Activated T-cell treated with anti-CD3 and anti-CD28 coated beads, Interleukin-2, amount 50 U/mL, for 48 hours (primary cell): ENCODE results near the gene SNAI1.
"Not testable (repeated sequence)": the region's sequence is repeated elsewhere in the genome, so short reads cannot be mapped to it uniquely, and the experiment has no call there.

Experiments used
- DNase-seq, 2 experiments: peaks; one replicate each; pipeline ENCODE4 v3.0.0-alpha.2; 2020

Gene SNAI1

GRCh38 chr20:49987015-49987867, 4.5 kb downstream of the SNAI1 start:
- DNase-seq: no peak

DNA sequence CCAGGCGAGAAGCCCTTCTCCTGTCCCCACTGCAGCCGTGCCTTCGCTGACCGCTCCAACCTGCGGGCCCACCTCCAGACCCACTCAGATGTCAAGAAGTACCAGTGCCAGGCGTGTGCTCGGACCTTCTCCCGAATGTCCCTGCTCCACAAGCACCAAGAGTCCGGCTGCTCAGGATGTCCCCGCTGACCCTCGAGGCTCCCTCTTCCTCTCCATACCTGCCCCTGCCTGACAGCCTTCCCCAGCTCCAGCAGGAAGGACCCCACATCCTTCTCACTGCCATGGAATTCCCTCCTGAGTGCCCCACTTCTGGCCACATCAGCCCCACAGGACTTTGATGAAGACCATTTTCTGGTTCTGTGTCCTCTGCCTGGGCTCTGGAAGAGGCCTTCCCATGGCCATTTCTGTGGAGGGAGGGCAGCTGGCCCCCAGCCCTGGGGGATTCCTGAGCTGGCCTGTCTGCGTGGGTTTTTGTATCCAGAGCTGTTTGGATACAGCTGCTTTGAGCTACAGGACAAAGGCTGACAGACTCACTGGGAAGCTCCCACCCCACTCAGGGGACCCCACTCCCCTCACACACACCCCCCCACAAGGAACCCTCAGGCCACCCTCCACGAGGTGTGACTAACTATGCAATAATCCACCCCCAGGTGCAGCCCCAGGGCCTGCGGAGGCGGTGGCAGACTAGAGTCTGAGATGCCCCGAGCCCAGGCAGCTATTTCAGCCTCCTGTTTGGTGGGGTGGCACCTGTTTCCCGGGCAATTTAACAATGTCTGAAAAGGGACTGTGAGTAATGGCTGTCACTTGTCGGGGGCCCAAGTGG, 5.3 kb downstream of the SNAI1 start:
- no peak for DNase-seq

DNA sequence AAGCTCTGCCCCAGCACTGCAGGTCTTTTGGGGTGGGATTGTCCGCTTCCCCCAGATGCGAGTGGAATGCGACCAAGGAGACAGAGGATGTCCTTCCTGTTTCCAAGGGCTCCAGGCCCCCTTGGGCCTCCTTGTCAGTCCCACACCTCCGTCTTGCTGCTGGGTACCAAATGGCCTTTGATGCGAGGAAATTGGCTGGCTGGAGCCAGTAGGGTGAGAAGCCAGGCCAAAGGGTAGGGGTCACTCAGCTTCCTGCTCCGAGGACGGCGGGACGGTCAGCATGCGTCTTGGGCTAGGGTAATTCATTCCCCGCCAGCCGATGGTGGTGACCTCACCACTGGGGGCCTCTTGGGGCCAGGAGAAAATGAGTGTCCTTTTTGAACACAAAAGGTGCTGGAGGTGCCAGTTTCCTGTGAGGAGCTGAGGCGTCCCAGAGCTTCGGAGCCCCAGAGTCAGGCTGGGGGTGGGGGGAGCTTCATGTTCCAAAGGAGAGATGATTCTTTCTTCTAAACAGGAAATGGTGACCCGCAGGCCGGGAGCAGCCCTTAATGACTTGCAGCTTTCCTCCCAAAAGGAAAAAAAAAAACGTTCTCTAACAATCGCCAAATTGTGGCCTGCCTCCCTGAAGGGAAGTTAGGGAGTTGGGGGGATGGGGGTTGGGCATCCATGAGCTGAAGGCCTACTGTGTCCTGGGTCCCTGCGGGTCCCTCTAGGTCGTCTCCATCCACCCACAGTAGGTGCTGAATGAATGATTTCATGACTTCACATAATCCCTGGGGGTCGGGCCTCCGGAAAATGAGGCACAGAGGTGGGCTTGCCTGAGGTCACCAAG, 6.7 kb downstream of the SNAI1 start:
- DNase-seq: no peak

- DNase-seq: no peak
These were observed 7.5 kb downstream of the SNAI1 start for GRCh38 chr20:49990271-49990720.

- no peak for DNase-seq
These were observed 10.5 kb downstream of the SNAI1 start for GRCh38 chr20:49993301-49993751.

DNA sequence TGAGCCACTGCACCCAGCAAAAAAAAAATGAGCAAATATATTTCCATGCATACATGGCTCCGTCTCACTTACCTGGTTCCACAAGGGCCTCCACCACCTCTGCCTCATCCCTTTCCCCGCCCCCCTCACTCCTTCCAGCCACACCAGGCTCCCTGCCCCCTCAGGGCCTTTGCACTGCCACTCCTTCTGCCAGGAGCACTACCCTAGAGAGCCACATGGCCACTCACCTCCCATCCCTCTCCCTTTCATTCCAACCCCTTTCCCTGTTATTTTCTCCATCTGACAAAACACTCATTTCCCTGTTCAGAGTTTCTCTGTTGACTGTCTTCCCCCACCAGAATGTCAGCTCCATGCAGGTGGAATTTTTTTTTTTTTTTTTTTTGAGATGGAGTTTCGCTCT, 12.8 kb downstream of the SNAI1 start:
- DNase-seq: no peak

DNA sequence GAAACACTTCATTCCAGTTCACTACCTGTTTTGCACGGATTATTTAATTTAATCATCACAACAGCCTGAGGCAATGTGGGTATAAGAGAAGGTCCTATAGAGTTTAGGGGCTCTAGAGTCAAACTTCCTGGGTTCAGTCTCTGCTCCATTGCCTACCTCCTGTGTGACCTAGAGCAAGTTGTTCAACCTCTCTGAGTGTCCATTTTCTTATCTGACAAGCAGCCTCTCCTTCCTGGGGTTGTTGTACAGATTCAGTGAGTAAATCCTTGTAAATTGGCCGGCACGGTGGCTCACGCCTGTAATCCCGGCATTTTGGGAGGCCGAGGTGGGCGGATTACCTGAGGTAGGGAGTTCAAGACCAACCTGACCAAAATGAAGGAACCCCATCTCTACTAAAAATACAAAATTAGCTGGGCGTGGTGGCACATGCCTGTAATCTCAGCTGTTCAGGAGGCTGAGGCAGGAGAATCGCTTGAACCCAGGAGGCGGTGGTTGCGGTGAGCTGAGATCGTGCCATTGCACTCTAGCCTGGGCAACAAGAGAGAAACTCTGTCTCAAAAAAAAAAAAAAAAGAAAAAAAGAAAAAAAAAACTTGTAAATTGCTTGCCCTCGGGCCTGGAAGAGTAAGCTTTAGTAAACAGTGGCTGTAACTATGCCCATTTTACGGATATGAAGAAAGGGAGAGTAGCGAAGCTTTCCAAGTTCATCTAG, 15.9 kb downstream of the SNAI1 start:
- not testable (repeated sequence) for DNase-seq

DNA sequence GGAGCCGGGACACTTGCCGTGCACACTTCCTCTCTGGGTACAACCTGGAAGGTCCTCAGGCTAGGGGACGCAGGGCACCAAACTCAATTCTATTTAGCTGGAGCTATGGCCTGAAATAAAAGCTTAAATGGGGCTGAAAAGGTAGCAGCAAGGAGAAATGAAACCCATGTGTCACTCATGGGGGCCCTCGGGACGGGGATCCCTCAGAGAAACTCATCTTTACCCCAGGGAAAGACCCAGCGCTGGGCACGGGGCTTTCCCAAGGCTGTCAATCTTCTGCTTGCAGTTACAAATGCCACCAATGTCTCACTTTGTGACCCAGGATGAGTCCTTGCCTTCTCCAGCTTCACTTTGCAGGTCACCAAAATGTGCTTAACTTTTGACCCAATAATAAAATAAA, 16.5 kb downstream of the SNAI1 start:
- DNase-seq: peak; percentile 54 to 64

DNA sequence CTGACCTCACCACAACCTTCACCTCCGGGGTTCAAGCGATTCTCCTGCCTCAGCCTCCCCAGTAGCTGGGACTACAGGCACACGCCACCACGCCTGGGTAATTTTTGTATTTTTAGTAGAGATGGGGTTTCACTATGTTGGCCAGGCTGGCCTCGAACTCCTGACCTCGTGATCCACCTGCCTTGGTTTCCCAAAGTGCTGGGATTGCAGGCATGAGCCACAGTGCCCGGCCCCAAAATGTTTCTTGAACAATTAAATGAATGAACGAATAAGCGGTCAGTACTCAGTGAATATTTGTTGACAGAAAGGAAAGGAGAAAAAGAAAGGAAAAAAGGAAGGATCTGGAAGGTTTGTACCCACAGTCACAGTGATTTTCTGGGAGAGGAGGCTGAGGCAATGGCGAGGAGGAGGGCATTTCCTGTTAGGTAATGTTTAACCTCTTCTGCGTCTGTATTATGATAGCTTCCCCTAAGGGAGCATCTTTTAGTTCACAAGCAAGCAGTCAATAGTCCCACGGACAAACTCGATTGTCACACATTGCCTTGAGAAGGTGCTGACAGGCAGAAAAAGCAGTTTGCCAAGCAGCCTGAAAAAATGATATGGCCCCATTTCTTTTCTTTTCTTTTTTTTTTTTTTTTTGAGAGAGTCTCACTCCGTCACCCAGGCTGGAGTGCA, 17.9 kb downstream of the SNAI1 start:
- DNase-seq: not testable (repeated sequence)

DNA sequence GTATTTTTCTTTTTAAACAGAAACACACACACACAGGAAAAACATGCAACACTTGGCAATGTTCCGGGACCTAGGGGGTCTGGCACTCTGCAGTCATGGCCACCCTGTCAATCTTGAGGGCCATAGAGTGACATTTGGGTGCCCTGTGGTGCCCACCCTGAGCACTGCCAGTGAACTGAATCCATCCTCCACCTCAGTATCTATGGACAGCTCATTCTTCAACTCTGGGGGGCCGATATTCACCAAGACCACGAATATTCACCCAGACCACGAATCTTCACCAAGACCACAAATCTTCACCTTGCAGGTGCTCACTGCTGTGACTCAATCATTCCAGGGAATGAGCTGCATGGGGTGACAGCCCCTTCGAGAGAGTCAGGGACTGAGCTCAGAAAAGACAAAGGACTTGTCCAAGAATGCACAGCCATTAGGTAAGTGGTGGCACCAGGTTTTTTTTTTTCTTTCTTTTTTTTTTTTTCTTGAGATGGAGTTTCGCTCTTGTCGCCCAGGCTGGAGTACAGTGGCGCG, 19.1 kb downstream of the SNAI1 start:
- DNase-seq: no peak

DNA sequence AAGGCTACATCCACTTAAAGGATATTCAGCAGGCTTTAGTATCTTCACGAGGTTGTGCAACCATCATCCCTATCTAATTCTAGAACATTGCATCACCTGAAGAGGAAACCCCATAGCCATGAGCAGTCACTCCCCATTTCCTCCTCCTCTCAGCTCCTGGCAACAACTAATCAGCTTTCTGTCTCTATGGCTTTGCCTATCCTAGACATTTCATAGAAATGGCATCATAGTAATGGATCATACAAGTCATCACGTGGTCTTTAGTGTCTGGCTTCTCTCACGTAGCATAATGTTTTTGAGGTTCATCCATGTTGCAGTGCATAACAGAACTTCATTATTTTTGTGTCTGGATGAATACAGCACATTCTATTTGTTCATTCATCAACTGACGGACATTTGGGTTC, 20.5 kb downstream of the SNAI1 start:
- no peak for DNase-seq

GRCh38 chr20:50004229-50004628, 21.4 kb downstream of the SNAI1 start:
- DNase-seq: no peak

- DNase-seq: no peak
These were observed 22.7 kb downstream of the SNAI1 start for GRCh38 chr20:50005471-50005981.

DNA sequence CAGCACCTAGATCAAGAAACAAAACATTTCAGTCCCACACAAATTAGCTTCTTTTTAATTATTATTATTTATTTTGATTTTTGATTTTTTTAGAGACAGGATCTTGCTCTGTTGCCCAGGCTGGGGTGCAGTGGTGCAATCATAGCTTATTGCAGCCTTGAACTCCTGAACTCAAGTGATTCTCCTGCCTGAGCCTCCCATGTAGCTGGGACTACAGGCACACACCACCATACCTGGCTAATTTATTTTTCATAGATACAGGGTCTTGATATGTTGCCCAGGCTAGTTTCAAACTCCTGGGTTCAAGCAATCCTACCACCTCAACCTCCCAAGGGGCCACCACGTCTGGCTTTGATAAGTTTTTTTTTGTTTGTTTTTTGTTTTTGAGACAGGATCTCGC, 24.6 kb downstream of the SNAI1 start:
- no peak for DNase-seq

- DNase-seq: no peak
These were observed 25.2 kb downstream of the SNAI1 start for GRCh38 chr20:50008007-50008406.

- DNase-seq: no peak
These were observed 27.0 kb downstream of the SNAI1 start for GRCh38 chr20:50009521-50010454.

GRCh38 chr20:50011597-50011996, 28.8 kb downstream of the SNAI1 start:
- not testable (repeated sequence) for DNase-seq

GRCh38 chr20:50012282-50013263, 29.8 kb downstream of the SNAI1 start:
- DNase-seq: no peak

DNA sequence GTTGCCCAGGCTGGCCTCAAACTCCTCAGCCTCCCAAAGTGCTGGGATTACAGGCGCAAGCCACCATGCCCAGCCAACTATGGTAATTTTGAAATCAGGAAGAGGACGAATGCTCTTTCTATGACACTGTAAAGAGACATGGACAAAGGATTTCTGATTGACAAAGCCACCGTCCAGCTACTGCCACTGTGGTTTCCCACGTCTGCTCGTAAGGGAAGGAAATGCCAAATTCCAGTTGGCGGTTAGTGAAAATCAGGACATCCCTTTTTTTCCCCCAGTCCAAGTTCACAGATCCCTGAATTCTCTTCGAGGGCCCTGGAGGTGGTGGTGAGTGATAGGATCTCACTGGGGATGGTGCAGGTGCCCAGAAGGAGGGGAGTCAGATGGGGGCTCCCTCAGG, 31.2 kb downstream of the SNAI1 start:
- no peak for DNase-seq
